Iris pigment epithelial cell (primary cell): Measurements from ENCODE around the gene NBEA.

ENCODE experiments used
- DNase-seq: peaks from one replicate; pipeline ENCODE4 v3.0.0-alpha.2; 2011; ENCODE audit warnings: low read depth

Gene NBEA

GRCh38 chr13:35165205-35165604, 223.1 kb downstream of the NBEA start:
- DNase-seq = no peak

GRCh38 chr13:35179494-35179893, 237.4 kb downstream of the NBEA start:
- DNase-seq = no peak

- no peak for DNase-seq
Measured at GRCh38 chr13:35179920-35180663, 238.0 kb downstream of the NBEA start.

DNA sequence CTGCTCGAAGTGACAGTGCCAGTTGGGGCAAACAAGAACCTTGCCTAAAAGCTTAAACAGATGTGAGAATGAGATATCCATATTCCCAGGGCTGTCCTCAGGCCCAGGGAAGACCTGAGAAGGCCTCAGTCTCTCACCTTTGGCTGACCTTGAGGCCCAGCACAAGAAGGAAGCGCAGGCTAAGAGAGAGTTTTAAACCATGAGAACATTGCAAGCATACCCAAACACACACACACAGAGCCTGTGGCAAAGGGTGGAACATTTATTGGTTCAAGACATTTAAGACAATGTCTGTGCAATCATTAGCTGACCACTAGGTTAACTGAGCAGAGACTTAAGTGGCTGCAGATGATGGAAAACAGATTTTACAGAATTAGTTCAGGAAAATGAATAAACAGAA, 248.2 kb downstream of the NBEA start:
- peak; percentile 19 for DNase-seq

GRCh38 chr13:35191883-35192282, 249.8 kb downstream of the NBEA start:
- no peak for DNase-seq

DNA sequence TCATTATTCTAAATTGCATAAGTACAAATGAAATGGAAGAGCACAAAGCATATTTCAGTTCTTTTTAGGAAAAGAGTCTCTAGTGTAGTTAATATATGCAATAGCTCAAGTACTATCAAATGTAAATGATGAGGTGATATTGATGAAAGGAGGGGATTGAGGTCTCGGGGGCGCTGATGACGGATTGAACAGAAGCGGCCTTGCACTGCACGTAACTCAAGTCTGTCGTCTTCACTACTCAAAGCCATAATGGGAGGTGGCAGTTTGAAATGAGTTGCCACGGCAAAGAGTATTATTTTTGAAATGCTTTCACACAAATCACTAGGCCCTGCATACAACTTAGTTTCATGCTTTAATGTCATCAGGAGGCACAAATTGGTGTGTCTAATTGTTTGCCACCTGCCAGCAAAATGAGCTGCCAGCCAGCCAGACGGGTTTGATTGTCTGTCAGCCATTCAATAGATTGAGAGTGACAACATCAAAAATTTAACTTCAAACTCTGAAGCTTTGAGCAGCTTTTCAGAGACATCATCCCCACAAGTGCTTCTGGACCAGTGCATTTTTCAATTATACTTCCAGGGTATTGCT, 256.6 kb downstream of the NBEA start:
- no peak for DNase-seq

GRCh38 chr13:35208587-35208986, 266.5 kb downstream of the NBEA start:
- DNase-seq = no peak

DNA sequence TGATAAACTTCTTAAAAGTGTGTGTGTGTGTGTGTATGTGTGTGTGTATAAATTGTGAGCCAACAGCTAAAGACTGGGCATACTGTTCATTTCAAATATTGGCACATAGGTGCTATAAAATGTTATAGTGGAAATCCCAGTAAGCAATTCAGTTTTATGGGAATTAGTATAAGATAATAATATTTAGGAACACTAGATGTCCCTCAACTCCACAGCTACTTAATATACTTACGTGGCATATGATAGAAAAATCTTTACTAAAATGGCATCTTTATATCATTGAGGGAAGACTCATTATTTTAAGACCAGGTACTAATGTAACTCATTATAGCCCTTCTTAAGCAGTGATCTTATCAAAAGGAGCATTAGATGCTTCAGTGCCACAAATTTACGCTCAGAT, 268.2 kb downstream of the NBEA start:
- DNase-seq = peak; percentile 3

- no peak for DNase-seq
Measured at GRCh38 chr13:35211949-35212348, 269.9 kb downstream of the NBEA start.

GRCh38 chr13:35213911-35214310, 271.8 kb downstream of the NBEA start:
- DNase-seq = no peak

GRCh38 chr13:35216131-35216530, 274.1 kb downstream of the NBEA start:
- DNase-seq = no peak

- no peak for DNase-seq
Measured at GRCh38 chr13:35219021-35219420, 277.0 kb downstream of the NBEA start.

DNA sequence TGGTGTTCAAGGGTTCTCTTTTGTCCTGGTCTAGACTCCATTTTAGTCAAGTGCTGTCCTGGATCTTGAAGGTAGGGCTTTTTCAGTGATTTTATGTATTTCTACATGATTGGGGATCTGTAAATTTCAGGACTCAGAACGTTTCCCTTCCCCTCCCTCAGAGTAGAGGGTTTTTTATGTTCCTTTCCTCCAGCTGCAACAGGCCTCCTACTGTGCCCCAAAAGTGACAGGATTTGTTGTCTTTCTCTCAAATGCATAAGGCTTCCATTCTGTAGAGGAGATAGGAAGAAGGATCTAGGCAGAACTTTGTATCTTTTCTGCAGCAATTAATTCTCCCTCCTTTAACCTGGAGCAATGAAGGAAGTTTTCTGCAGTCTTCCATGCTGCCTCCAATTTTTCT, 283.1 kb downstream of the NBEA start:
- DNase-seq = no peak

GRCh38 chr13:35225582-35225981, 283.5 kb downstream of the NBEA start:
- no peak for DNase-seq

- no peak for DNase-seq
Measured at GRCh38 chr13:35228536-35228935, 286.5 kb downstream of the NBEA start.

- no peak for DNase-seq
Measured at GRCh38 chr13:35231426-35231825, 289.4 kb downstream of the NBEA start.

GRCh38 chr13:35238274-35238673, 296.2 kb downstream of the NBEA start:
- no peak for DNase-seq

- no peak for DNase-seq
Measured at GRCh38 chr13:35252536-35253205, 310.6 kb downstream of the NBEA start.

DNA sequence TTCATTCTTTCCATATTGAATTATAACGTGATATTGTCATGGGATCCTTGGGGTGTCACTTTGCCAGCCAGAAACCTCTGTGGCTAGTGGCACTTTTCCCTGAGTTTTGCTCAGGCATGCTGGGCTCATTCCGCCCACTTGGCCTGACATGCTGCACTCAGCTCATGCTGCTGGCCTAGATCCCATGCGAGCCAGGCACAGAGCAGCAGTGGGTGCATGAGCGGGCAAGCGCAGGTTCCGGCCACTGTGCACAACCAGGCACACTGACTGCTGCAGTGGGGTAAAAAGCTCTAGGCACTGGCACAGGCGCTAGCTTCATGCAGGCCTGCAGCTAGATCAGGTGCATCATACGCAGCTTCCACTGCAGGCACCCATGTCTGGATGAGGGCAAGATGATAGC, 313.2 kb downstream of the NBEA start:
- no peak for DNase-seq

DNA sequence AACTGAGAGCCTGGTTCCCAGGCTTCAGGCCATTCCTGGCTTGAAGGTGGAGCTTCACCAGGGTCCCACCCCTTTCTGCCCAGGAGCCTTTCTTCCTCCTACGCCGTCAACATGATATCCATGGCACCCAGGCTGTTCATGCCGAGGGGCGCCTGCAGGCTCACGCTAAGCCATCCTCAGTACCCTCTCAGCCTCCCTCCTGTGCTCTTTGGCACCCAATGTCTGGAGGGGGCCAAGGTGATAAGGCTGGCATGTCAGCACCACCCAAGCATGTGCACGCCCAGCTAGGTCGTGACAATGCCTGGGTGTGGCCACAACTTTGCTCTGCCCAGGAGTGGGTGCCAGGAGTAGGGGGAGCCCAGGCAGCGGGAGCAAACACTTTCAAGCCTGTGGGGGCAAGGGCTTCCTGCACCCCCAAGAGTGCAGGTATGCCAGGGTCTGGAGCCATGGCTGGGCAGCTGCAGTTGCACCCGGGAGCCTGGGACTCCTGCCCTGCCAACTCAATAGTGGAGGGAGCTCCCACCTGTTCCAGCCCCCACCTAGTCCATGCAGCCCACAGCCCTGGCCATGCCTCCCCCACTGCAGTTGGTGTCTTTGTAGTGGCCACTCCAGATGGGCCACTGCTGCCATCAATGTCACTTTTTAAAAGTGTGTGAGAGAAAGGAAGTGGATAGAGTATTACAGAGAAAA, 314.5 kb downstream of the NBEA start:
- DNase-seq = no peak

DNA sequence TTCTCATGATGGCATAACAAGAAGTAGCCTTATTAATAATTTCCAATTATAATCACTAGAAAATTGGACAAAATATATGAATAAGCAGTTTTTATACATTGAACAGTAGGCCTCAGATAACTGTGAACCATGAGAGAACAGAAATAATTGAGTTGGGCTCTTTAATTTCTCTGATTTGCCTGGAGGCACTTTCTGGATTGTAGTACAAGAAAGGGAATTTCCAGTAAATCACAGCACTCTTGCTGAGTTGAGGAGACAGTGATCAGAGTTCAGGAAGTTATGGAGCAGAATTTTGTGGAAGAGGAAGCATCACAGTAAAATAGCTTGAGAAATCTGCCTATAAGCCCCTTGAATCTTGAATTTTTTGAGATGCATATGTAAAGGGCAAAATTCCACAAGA, 318.2 kb downstream of the NBEA start:
- DNase-seq = no peak

- DNase-seq = no peak
Measured at GRCh38 chr13:35266412-35266811, 324.3 kb downstream of the NBEA start.

GRCh38 chr13:35278917-35279316, 336.8 kb downstream of the NBEA start:
- DNase-seq = no peak
